Stimulated activated CD8-positive, alpha-beta memory T cell treated with anti-CD3 and anti-CD28 coated beads, Interleukin-12 subunit alpha, Interleukin-12 subunit beta, amount 100 ng/mL, for 24 hours (primary cell): Measurements from ENCODE around the gene ZNF33A.
"Not testable (repeated sequence)": the region's sequence is repeated elsewhere in the genome, so short reads cannot be mapped to it uniquely, and the experiment has no call there.

Experiments
- DNase-seq: peaks from one replicate; pipeline ENCODE4 v3.0.0-alpha.2; 2020; ENCODE audit errors: extremely low read depth

ZNF33A gene

DNA sequence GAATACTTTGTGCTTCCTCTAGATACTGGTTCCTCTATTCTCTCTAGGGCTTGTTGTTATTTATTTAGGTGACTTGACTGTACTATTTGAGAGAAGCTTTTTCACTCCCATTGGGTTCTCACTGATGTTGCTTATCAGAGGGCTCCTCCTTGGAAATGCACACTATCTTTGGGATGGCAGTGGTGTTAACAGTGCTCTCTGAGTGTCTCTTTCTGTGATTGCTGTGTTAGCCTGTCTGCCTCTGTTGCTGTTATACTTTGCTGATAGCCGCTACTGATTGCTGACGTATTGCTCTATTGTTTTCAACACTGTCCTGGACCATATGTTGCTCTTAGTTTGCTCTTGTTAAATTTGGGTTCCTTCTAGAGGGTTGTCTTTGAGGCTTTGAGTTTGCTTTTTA is 34.7 kb downstream of the ZNF33A start:
- no peak for DNase-seq

DNA sequence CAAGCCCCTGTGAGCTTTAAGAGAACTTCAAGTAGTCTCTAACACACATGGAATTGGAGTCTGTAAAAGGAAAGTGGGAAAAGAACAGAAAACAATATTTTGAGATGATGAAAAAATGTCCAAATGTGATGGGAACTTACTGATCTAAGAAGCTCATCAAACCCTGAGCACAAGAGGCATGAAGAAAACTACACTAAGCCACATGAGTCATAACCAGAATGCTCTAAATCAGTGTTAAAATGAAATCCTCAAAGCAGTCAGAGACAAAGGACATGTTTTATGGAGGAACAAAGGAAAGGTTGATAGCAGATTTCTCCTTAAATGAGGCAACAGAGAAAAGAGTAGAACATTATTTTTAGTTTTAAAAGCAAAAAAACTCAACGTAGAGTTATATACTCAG is 37.2 kb downstream of the ZNF33A start:
- no peak for DNase-seq

DNA sequence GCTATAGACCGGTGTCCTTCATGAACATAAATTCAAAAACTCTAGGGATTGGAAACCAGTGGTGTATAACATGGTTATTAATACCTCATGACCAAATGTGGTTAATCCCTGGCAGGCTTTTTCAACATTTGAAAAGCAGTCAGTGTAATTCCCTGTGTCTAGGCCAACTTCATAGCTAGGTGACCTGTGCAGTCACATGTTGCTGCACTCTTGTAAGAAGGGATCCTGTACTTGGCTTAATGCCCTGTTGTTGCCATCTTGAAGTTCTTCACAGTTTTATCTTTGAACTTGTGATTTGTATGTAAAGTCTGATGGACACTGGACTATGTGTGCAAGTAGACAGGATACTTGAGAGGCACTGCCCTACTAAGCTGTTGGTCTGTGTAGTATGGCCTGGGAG is 39.7 kb downstream of the ZNF33A start:
- no peak for DNase-seq

DNA sequence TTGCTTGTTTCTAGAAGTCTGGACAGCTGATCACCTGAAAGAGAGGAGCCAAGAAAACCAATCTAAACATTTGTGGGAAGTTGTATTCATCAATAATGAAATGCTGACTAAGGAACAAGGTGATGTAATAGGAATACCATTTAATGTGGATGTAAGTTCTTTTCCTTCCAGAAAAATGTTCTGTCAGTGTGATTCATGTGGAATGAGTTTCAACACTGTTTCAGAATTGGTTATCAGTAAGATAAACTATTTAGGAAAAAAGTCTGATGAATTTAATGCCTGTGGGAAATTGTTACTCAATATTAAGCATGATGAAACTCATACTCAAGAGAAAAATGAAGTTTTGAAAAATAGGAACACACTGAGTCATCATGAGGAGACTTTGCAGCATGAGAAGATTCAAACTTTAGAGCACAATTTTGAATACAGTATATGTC is 43.9 kb downstream of the ZNF33A start:
- DNase-seq = no peak

DNA sequence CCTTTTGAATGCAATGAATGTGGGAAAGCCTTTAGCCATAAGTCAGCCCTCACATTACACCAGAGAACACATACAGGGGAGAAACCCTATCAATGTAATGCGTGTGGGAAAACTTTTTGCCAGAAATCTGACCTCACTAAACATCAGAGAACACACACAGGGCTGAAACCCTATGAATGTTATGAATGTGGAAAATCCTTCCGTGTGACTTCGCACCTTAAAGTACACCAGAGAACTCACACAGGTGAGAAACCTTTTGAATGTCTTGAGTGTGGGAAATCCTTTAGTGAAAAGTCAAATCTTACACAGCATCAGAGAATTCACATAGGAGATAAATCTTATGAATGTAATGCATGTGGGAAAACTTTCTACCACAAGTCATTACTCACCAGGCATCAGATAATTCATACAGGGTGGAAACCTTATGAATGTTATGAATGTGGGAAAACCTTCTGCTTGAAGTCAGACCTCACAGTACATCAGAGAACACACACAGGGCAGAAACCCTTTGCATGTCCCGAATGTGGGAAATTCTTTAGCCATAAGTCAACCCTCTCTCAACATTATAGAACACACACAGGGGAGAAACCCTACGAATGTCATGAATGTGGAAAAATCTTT is 44.9 kb downstream of the ZNF33A start:
- DNase-seq = not testable (repeated sequence)

- DNase-seq = not testable (repeated sequence)
These were observed 59.2 kb downstream of the ZNF33A start for GRCh38 chr10:38069663-38070062.

GRCh38 chr10:38070501-38070900 is 60.0 kb downstream of the ZNF33A start:
- no peak for DNase-seq

GRCh38 chr10:38072552-38072951 is 62.1 kb downstream of the ZNF33A start:
- DNase-seq = no peak

- DNase-seq = no peak
These were observed 66.2 kb downstream of the ZNF33A start for GRCh38 chr10:38076687-38077086.

DNA sequence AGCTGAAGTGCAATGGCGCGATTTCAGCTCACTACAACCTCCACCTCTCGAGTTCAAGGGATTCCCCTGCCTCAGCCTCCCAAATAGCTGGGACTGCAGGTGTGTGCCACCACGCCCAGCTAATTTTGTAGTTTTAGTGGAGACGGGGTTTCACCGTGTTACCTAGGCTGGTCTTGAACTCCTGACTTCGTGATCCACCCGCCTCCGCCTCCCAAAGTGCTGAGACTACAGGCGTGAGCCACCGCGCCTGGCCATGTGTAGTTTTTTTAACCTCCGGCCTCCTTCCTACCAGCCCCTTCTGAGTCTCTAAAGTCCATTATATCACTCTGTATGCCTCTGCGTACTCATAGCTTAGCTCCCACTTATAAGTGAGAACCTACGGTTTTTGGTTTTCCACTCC is 82.8 kb downstream of the ZNF33A start:
- not testable (repeated sequence) for DNase-seq

DNA sequence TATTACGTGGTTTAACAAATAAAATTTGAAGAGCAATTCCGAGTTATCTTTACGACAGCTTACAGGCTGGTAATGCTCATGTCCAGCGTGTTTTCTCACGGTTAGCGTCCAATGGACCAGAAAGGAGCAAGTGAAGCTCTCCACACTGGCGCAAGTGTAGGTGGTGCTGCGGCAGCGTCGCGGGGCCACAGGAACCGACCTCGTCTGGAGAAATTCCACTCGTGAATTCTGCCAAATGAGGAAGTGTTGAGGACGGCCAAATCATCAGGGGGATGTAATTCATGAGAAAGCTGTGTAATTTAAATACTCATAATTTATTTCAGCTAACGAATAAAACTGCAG is 83.3 kb downstream of the ZNF33A start:
- no peak for DNase-seq

DNA sequence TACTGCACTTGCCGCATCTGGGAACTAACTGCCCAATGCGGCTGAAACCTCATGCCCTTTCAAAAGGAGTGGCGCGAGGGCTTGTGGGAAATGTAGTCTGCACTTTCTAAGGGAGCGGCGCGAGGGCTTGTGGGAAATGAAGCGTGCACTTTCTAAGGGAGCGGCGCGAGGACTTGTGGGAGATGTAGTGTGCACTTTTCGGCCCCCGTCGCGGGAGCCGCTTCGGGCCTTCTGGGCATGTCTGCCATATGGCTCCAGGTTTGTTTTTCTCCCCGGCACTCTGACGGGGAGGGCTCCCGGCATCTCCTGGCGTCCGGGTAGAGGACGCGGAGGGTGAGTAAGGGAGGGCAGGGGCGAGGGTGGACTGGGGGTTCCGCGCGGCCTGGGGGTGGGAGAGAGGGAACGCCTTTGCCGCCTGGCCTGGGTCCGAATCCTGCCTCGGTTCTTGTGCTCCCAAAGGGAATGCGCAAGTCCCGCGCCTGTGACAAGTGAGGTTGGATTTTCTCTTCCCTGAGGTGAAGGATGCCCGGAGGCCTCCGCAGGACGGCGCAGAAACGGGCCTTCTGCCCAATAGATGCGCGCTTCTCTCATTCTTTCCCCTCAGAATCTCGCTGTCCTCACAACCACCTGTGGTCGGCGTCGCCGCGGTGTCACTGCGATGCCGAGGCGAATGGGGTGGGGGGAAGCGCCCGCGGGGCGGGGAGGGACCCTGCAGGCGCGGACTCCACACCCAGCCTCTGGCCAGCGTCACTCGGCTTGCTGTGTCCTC is 83.9 kb downstream of the ZNF33A start, which contains the start of gene ZNF37A:
Gene ZNF37A, plus strand, starts transcription at position 180 of the 769 bp plus-strand sequence. CDS start 2,281 bp downstream, outside the sequence.
- DNase-seq = peak; percentile 71

- no peak for DNase-seq
These were observed 84.6 kb downstream of the ZNF33A start for GRCh38 chr10:38094927-38095574.

- no peak for DNase-seq
These were observed 92.4 kb downstream of the ZNF33A start for GRCh38 chr10:38102880-38103279.

DNA sequence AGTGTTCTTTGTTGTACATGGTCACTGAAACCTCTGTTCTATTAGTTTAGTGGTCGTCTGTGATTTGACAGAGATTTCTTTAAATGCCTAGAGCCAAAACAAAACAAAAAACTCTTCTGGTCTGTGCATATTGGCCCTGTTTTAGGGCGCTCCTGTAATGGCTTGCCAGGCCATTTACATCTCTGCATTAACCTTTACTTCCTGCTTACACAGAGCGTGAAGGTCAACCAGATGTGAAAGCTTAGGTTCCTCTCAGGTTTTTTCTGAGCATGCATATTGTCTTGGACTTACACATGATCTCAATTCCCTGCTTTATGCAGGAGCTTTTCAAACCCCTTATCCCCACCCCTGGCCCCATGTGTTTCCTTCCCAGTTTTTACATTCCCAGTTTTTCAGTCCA is 93.3 kb downstream of the ZNF33A start:
- DNase-seq = no peak

GRCh38 chr10:38112159-38112558 is 101.7 kb downstream of the ZNF33A start:
- DNase-seq = no peak
